Astrocyte of the cerebellum (primary cell): ENCODE results near the gene RGP1.

Experiments used
- DNase-seq: peaks from one replicate; pipeline ENCODE4 v3.0.0-alpha.2; 2011; ENCODE audit warnings: low read depth
- H3K4me3 ChIP-seq: 2 replicates; pipeline ENCODE4 v1.5.1; 2011; ENCODE audit warnings: mild to moderate bottlenecking, low read depth, low read length, moderate library complexity
- CTCF ChIP-seq: IDR thresholded peaks from 2 replicates; pipeline ENCODE4 v1.5.1; 2012; ENCODE audit warnings: low read length, low read depth, moderate library complexity, mild to moderate bottlenecking; ENCODE audit errors: missing control alignments
- in situ Hi-C: cut with HindIII; loops from 2 replicates; pipeline ENCODE4 v1.10.0; 2017; ENCODE audit warnings: low sequenced_read_pairs

The RGP1 gene

DNA sequence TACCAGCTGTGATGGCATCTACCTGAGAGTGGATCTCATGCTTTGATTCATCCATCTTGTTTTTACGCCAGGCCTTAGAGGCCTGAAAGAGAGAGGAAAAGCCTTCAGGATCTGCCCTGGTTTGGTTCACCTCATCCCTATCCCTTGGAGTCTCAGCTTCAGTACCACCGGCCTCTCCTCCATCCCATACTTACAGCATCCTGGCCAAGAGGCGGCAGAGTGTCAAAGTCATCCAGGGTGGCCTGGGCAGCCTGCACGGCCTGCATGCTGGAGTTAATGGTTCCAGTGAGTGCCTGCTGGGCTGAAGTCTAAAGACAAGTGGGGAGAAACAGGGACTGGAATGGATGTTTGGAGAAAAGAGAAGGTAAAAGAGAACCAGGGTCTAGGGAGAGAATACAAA is 29.5 kb upstream of the RGP1 start:
- in situ Hi-C loops, result no loop called here
- TF ChIP-seq CTCF, result no peak
- no peak for DNase-seq
- no peak overlapping the region for H3K4me3 ChIP-seq

GRCh38 chr9:35723426-35723825 is 25.7 kb upstream of the RGP1 start:
- no peak for TF ChIP-seq CTCF
- DNase-seq, result no peak
- in situ Hi-C loops, result no loop called here
- no peak overlapping the region for H3K4me3 ChIP-seq

DNA sequence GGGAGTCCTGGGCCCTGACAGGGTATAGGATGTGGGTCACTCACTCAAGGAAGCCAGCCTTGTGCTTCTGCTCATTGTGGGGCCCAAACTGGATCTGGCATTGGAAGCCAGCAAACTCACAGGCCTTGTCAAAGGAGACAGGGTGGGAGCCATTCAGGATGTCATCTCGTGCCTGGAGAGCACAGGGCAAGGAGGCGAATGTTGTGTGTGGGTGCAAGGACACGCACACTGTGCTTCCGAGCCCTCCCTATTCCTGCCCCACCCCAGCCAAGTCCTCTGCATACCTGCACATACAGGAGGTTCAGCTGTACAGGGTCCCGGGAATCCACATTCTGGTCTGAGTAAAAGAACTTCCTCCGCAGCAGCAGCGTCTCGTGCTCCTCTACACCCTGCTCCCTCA is 25.2 kb upstream of the RGP1 start:
- DNase-seq, result no peak
- no peak overlapping the region for H3K4me3 ChIP-seq
- no peak for TF ChIP-seq CTCF
- in situ Hi-C loops, result no loop called here

GRCh38 chr9:35725362-35725761 is 23.7 kb upstream of the RGP1 start:
- TF ChIP-seq CTCF, result no peak
- in situ Hi-C loops, result loop anchor here (5.0 kb wide), 1 partner anchor 33 kb away; no protein-coding TSS in a partner anchor
- H3K4me3 ChIP-seq, result no peak overlapping the region

DNA sequence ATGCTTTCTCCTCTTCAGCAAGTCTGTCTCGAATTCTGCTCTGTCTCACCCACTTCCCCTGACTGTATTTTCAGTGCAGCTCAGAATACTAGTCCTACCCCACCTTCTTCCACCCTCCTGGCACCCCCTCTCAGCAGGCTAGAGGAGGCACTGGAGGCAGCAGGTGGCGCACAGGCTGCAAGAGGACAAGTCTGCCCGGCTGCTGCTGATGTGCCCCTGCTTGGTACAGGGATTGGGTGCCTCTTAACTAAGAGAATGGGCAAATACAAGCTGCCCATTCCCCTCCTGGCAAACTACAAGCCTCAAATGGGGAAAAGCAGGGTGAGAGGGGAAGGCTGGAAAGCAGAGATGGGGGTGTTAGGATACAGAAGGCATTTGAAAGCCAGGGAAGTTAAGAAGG is 22.2 kb upstream of the RGP1 start:
- DNase-seq, result no peak
- in situ Hi-C loops, result loop anchor here (5.0 kb wide), 1 partner anchor 35 kb away; no protein-coding TSS in a partner anchor
- TF ChIP-seq CTCF, result peak; percentile 3
- H3K4me3 ChIP-seq, result peak overlapping the region; percentile 88

More at GRCh38 chr9:35725362-35725761, 23.7 kb upstream of the RGP1 start:
- DNase-seq, result no peak

- peak overlapping the region; percentile 88 for H3K4me3 ChIP-seq
- in situ Hi-C loops, result loop anchor here (5.0 kb wide), 1 partner anchor 35 kb away; no protein-coding TSS in a partner anchor
- no peak for TF ChIP-seq CTCF
- no peak for DNase-seq
Observed at GRCh38 chr9:35727676-35728040, 21.4 kb upstream of the RGP1 start.
